B cell (primary cell): Measurements from ENCODE around the gene TFG. TPM values are rescaled to one million over a fixed set of nuclear protein-coding genes. Genes with fewer than 3 reads are reported as not detected.

Experiments used
- ATAC-seq: fragments of 200-7000 bp; cut with Tn5 transposase; one replicate; pipeline ENCODE4 v1.10.0; 2021; ENCODE audit warnings: low read depth, mild to moderate bottlenecking, moderate number of reproducible peaks, moderate library complexity
- CTCF ChIA-PET: fragments of 350-600 bp; sonication (Branson Sonifier 250); formaldehyde crosslinking; loops from one replicate; lab custom pipeline; 2021; ENCODE audit warnings: antibody characterized with exemption, inconsistent platforms; lab: Charles Lee
- POLR2A ChIA-PET: fragments of 350-600 bp; sonication (Branson Sonifier 250); formaldehyde crosslinking; loops from one replicate; lab custom pipeline; 2021; ENCODE audit warnings: antibody characterized with exemption; lab: Charles Lee
- DNase-seq: peaks from one replicate; pipeline ENCODE4 v3.0.0; 2013
- H2AFZ ChIP-seq: 2 replicates; pipeline ENCODE4 v1.6.1; 2012; ENCODE audit warnings: mild to moderate bottlenecking, low read depth, low read length; ENCODE audit not compliant: insufficient read depth, poor library complexity, severe bottlenecking
- H3K27ac ChIP-seq, 2 donors: 1 replicate in 1 of 2; 2 replicates in 1 of 2; pipeline ENCODE4 v1.5.1; 2012 to 2013; ENCODE audit warnings: low read length in 2 of 2, mild to moderate bottlenecking in 2 of 2, moderate library complexity in 1 of 2
- H3K27me3 ChIP-seq, 4 experiments: fragments of 200-600 bp in 1 of 4; sonication (generic) in 1 of 4; replicated peaks in 1 of 4; 1 replicate in 2 of 4; 2 replicates in 2 of 4; pipeline versions ENCODE4 v1.6.1 to v1.7.0; 2013 to 2016; ENCODE audit warnings: low read length in 3 of 4, mild to moderate bottlenecking in 2 of 4, mixed read lengths in 1 of 4, moderate library complexity in 1 of 4; ENCODE audit not compliant: insufficient read depth in 4 of 4, control insufficient read depth in 3 of 4; ENCODE audit errors: control extremely low read depth in 1 of 4
- H3K36me3 ChIP-seq, 2 experiments: replicated peaks in 1 of 2; 1 replicate in 1 of 2; 2 replicates in 1 of 2; pipeline versions ENCODE4 v1.6.1 to v1.7.1; 2013; ENCODE audit warnings: low read length in 1 of 2; ENCODE audit not compliant: insufficient read depth in 2 of 2, control insufficient read depth in 1 of 2; ENCODE audit errors: control extremely low read depth in 1 of 2, extremely low read depth in 1 of 2
- H3K4me1 ChIP-seq, 2 donors: fragments of 200-600 bp in 1 of 2; sonication (generic) in 1 of 2; 1 replicate in 1 of 2; 2 replicates in 1 of 2; pipeline versions ENCODE4 v1.5.1 to v1.6.1; 2013 to 2017; ENCODE audit warnings: low read length in 2 of 2; ENCODE audit not compliant: control insufficient read depth in 2 of 2, insufficient read depth in 2 of 2
- H3K4me2 ChIP-seq: replicated peaks from 2 replicates; pipeline ENCODE3; 2012; ENCODE audit warnings: mild to moderate bottlenecking, low read depth, low read length; ENCODE audit not compliant: poor library complexity, severe bottlenecking
- H3K4me3 ChIP-seq, 5 experiments: fragments of 200-600 bp in 1 of 5; sonication (generic) in 1 of 5; 1 replicate in 3 of 5; 2 replicates in 2 of 5; pipeline versions ENCODE4 v1.5.1 to v1.7.0; 2011 to 2016; ENCODE audit warnings: low read length in 4 of 5, mild to moderate bottlenecking in 4 of 5, low read depth in 2 of 5, control low read depth in 1 of 5, moderate library complexity in 1 of 5; ENCODE audit not compliant: insufficient read depth in 1 of 5; ENCODE audit errors: control extremely low read depth in 1 of 5, extremely low read depth in 1 of 5
- H3K79me2 ChIP-seq: fragments of 200-600 bp; sonication (generic); one replicate; pipeline ENCODE4 v1.6.0; 2016; ENCODE audit warnings: low read length; ENCODE audit not compliant: control insufficient read depth, insufficient read depth
- H3K9ac ChIP-seq: fragments of 200-600 bp; sonication (generic); 2 replicates; pipeline ENCODE4 v1.6.1; 2017; ENCODE audit warnings: mild to moderate bottlenecking, low read length, moderate library complexity
- H3K9me3 ChIP-seq, 3 donors: one replicate each; pipeline versions ENCODE4 v1.6.1 to v1.7.1; 2013; ENCODE audit warnings: low read length in 2 of 3; ENCODE audit not compliant: control insufficient read depth in 2 of 3, insufficient read depth in 1 of 3; ENCODE audit errors: control extremely low read depth in 1 of 3
- H4K20me1 ChIP-seq: 2 replicates; pipeline ENCODE4 v1.6.0; 2012; ENCODE audit warnings: mild to moderate bottlenecking, low read length; ENCODE audit not compliant: insufficient read depth, control insufficient read depth, poor library complexity, severe bottlenecking
- H3K27ac Mint-ChIP-seq: one replicate; pipeline ENCODE4 v1.8.0; 2021; ENCODE audit warnings: mixed read lengths
- H3K27me3 Mint-ChIP-seq: one replicate; pipeline ENCODE4 v1.8.0; 2021; ENCODE audit warnings: mixed read lengths
- H3K4me1 Mint-ChIP-seq: one replicate; pipeline ENCODE4 v1.8.0; 2021; ENCODE audit warnings: mixed read lengths
- H3K4me3 Mint-ChIP-seq: one replicate; pipeline ENCODE4 v1.8.0; 2021; ENCODE audit warnings: mixed read lengths
- H3K9me3 Mint-ChIP-seq: one replicate; pipeline ENCODE4 v1.8.0; 2022; ENCODE audit warnings: mixed read lengths; ENCODE audit not compliant: insufficient read depth
- CTCF ChIP-seq: fragments of 200-600 bp; IDR thresholded peaks from one replicate; pipeline ENCODE4 v1.8.0; 2022; ENCODE audit warnings: antibody characterized with exemption, mild to moderate bottlenecking
- EZH2 ChIP-seq: IDR thresholded peaks from 2 replicates; pipeline ENCODE4 v1.6.1; 2012; ENCODE audit warnings: borderline replicate concordance, low read depth, mild to moderate bottlenecking, moderate library complexity, low read length; ENCODE audit not compliant: insufficient read depth, poor library complexity, severe bottlenecking
- WGBS: methylation state at CpG from one replicate; pipeline ENCODE4 v1.1.5; 2013; ENCODE audit warnings: missing lambda C conversion rate; ENCODE audit not compliant: insufficient coverage; 5-methylcytosine and 5-hydroxymethylcytosine counted together
- intact Hi-C: fragments of 100-400 bp; cut with micrococcal nuclease; formaldehyde crosslinking; loops from one replicate; pipeline ENCODE4 v1.10.0; 2022
- polyA plus RNA-seq: library from polyadenylated mRNA; depleted of rRNA; stranded (reverse); fragments of >200 nt; gene quantifications from 2 replicates; pipeline ENCODE4 v1.2.3, GENCODE V29; 2012
- total RNA-seq, 2 donors: library from RNA; stranded (reverse); fragments of 120-200 nt in 1 of 2; gene quantifications; 1 replicate in 1 of 2; 2 replicates in 1 of 2; pipeline versions ENCODE4 v1.2.3 to v1.2.4, GENCODE V29; 2013 to 2022

TFG gene
- total and polyA plus RNA-seq, 2 donors (not counting 1 experiment from before 2014, with no cell fraction given): 40.3 to 44.0 TPM

GRCh38 chr3:100781301-100781700, 72.0 kb downstream of the TFG start:
- Mint-ChIP-seq H3K4me3 (no peak overlapping the region), H3K4me1 (no peaks in the 10 kb centered on the region), H3K27ac (no peak overlapping the region), H3K9me3 (no peaks in the 10 kb centered on the region), H3K27me3 (no peaks in the 10 kb centered on the region)
- no CpG with 5 or more reads among the region's 2 CpGs for WGBS
- Histone ChIP-seq H3K79me2 (no peaks in the 10 kb centered on the region), H2AFZ (no peak overlapping the region), H3K9ac (no peak overlapping the region), H3K36me3 (no peaks in the 10 kb centered on the region), H3K4me2 (no peak overlapping the region), H3K27me3 (no peaks in the 10 kb centered on the region), H3K4me3 (no peak overlapping the region), H3K4me1 (no peaks in the 10 kb centered on the region), H3K9me3 (no peaks in the 10 kb centered on the region), H4K20me1 (no peaks in the 10 kb centered on the region), H3K27ac (no peak overlapping the region)
- CTCF ChIA-PET: no interaction called here
- DNase-seq (no peak), ATAC-seq (no peak)
- POLR2A ChIA-PET: no interaction called here
- intact Hi-C loops: no loop called here
- TF ChIP-seq CTCF: no peak
- no peak for TF ChIP-seq EZH2

GRCh38 chr3:100782348-100782747, 73.1 kb downstream of the TFG start:
- no peaks in the 10 kb centered on the region for H4K20me1 ChIP-seq
- no peak overlapping the region for H3K27ac ChIP-seq
- H3K9me3 ChIP-seq: no peaks in the 10 kb centered on the region
- intact Hi-C loops: no loop called here
- 81% methylated on average over 2 of the region's 2 CpGs for WGBS
- H3K79me2 ChIP-seq: no peaks in the 10 kb centered on the region
- H3K4me2 ChIP-seq: no peak overlapping the region
- no peaks in the 10 kb centered on the region for H3K27me3 ChIP-seq
- H3K27ac Mint-ChIP-seq: no peak overlapping the region
- H3K4me1 ChIP-seq: no peaks in the 10 kb centered on the region
- H3K36me3 ChIP-seq: no peaks in the 10 kb centered on the region
- ChIA-PET POLR2A (no interaction called here), CTCF (no interaction called here)
- no peak overlapping the region for H2AFZ ChIP-seq
- no peak for ATAC-seq
- no peak for TF ChIP-seq EZH2
- no peak for TF ChIP-seq CTCF
- no peak overlapping the region for H3K4me3 Mint-ChIP-seq
- H3K9me3 Mint-ChIP-seq: no peaks in the 10 kb centered on the region
- no peak overlapping the region for H3K4me3 ChIP-seq
- no peaks in the 10 kb centered on the region for H3K4me1 Mint-ChIP-seq
- DNase-seq: no peak
- no peak overlapping the region for H3K9ac ChIP-seq
- H3K27me3 Mint-ChIP-seq: no peaks in the 10 kb centered on the region
